GM18870 (cell line): ENCODE results near the gene MMAB.

Source experiments
- ATAC-seq: cut with Tn5 transposase; IDR thresholded peaks from one replicate; pipeline ENCODE4 v1.9.1; 2021; ENCODE audit warnings: moderate library complexity; ENCODE audit not compliant: unreplicated experiment

MMAB gene

GRCh38 chr12:109518820-109519665 lies 54.3 kb downstream of the MMAB start:
- ATAC-seq, result no peak

- no peak for ATAC-seq
Observed at GRCh38 chr12:109517619-109518018, 55.7 kb downstream of the MMAB start.

GRCh38 chr12:109513977-109514376 lies 59.3 kb downstream of the MMAB start:
- ATAC-seq, result no peak

GRCh38 chr12:109513051-109513450 lies 60.3 kb downstream of the MMAB start:
- no peak for ATAC-seq

GRCh38 chr12:109512608-109513007 lies 60.7 kb downstream of the MMAB start:
- ATAC-seq, result no peak

- no peak for ATAC-seq
Observed at GRCh38 chr12:109510196-109510595, 63.1 kb downstream of the MMAB start.

GRCh38 chr12:109504068-109504467 lies 69.2 kb downstream of the MMAB start:
- ATAC-seq, result no peak
